Spleen (tissue), 7 donors: ENCODE results near the gene PLEKHM3.

ENCODE experiments used
- POLR2A ChIP-seq, 3 donors: fragments of 450-650 bp; IDR thresholded peaks; one replicate each; pipeline ENCODE4 v1.5.1; 2017; ENCODE audit warnings: antibody characterized with exemption in 3 of 3, mild to moderate bottlenecking in 1 of 3
- TF ChIP-seq, protein P1 (sequence below), 11 experiments: fragments of 200-600 bp in 7 of 11; fragments of 450-650 bp in 4 of 11; sonication (generic) in 4 of 11; IDR thresholded peaks in 8 of 11; conservative IDR thresholded peaks in 3 of 11; 1 replicate in 7 of 11; 2 replicates in 4 of 11; pipeline versions ENCODE4 v1.4.0 to v1.8.0; 2016 to 2021; ENCODE audit warnings: antibody characterized with exemption in 11 of 11, inconsistent platforms in 4 of 11, mild to moderate bottlenecking in 1 of 11
- donor health status: DM: no; HTN: no; CAD: no; lungs with moderate emphysema.
- donor health status: DM: no; HTN: no; CAD: no.
- donor health status: DM: no; HTN: no; CAD: no.

- no peak for TF ChIP-seq POLR2A (IDR thresholded peaks at IDR 0.05)
- TF ChIP-seq, protein P1, sequence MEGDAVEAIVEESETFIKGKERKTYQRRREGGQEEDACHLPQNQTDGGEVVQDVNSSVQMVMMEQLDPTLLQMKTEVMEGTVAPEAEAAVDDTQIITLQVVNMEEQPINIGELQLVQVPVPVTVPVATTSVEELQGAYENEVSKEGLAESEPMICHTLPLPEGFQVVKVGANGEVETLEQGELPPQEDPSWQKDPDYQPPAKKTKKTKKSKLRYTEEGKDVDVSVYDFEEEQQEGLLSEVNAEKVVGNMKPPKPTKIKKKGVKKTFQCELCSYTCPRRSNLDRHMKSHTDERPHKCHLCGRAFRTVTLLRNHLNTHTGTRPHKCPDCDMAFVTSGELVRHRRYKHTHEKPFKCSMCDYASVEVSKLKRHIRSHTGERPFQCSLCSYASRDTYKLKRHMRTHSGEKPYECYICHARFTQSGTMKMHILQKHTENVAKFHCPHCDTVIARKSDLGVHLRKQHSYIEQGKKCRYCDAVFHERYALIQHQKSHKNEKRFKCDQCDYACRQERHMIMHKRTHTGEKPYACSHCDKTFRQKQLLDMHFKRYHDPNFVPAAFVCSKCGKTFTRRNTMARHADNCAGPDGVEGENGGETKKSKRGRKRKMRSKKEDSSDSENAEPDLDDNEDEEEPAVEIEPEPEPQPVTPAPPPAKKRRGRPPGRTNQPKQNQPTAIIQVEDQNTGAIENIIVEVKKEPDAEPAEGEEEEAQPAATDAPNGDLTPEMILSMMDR (IDR thresholded peaks at IDR 0.05 in 8 of 11, conservative IDR thresholded peaks at IDR 0.05 in 3 of 11) = no peak
Observed at GRCh38 chr2:207901829-207902228, 123.5 kb downstream of the PLEKHM3 start.
